Stomach (tissue), 4 donors: ENCODE results near the gene STK39.

Source experiments
- CTCF ChIP-seq, 7 experiments: fragments of 450-650 bp in 4 of 7; fragments of 200-600 bp in 3 of 7; sonication (generic) in 3 of 7; IDR thresholded peaks; one replicate each; pipeline ENCODE4 v1.5.1; 2016 to 2019; ENCODE audit warnings: antibody characterized with exemption in 7 of 7, control low read depth in 2 of 7, mild to moderate bottlenecking in 1 of 7
- EP300 ChIP-seq: sonication (generic); formaldehyde crosslinking; IDR thresholded peaks from one replicate; pipeline ENCODE4 v1.6.1; 2017; ENCODE audit warnings: antibody characterized with exemption
- POLR2A ChIP-seq, 4 donors: fragments of 450-650 bp; IDR thresholded peaks; one replicate each; pipeline ENCODE4 v1.6.1; 2016; ENCODE audit warnings: antibody characterized with exemption in 4 of 4, control low read depth in 2 of 4, mild to moderate bottlenecking in 1 of 4, moderate library complexity in 1 of 4

- no peak for TF ChIP-seq CTCF (IDR thresholded peaks at IDR 0.05)
- no peak for TF ChIP-seq EP300
- no peak for TF ChIP-seq POLR2A (IDR thresholded peaks at IDR 0.05)
These were observed 90.7 kb downstream of the STK39 start for GRCh38 chr2:168156661-168157060.
